Measurements from ENCODE around the gene EED.

EED gene, protein sequence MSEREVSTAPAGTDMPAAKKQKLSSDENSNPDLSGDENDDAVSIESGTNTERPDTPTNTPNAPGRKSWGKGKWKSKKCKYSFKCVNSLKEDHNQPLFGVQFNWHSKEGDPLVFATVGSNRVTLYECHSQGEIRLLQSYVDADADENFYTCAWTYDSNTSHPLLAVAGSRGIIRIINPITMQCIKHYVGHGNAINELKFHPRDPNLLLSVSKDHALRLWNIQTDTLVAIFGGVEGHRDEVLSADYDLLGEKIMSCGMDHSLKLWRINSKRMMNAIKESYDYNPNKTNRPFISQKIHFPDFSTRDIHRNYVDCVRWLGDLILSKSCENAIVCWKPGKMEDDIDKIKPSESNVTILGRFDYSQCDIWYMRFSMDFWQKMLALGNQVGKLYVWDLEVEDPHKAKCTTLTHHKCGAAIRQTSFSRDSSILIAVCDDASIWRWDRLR

DNA sequence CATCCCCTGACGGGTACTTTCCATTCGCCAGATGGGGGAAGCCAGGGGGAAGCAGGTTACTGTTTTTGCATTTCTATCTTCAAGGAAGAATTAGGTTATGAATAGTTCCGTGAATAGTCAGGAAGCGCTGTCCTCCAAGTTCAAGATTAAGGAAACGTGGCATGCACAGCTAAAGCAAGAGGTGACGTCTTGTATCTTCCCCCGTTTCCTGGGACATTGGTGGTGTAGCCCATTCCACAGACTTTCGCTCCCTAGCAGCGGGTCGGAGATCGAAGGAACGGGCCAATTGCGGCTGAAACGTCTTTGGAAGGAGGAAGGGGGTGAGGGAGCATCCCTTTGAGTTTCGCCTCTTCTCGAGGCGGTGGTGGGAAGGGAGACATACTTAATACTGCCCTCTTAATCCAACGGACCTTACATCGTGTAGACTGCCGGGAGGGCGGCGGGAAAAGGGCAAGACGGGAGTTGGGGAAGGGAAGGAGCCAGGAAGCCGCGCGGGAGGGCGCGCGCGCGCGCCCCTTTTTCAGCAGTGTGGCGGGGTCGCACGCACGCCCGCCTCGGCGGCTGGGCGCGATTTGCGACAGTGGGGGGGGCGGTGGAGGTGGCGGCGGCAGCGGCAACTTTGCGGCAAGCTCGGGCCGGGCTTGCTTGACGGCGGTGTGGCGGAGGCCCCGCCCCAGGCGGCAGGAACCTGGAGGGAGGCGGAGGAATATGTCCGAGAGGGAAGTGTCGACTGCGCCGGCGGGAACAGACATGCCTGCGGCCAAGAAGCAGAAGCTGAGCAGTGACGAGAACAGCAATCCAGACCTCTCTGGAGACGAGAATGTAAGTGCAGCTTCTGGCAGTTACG, at the start of gene EED:
Gene EED (plus strand): TSS at position 232 of the 847 bp plus-strand sequence. CDS start 477 bp downstream, at position 709.
- peak; percentile 96 for DNase-seq (ENCODE audit: low read depth)
- no peak for TF ChIP-seq CTCF (conservative IDR thresholded peaks at IDR 0.05; ENCODE audit: low read length)
- H3K4me3 ChIP-seq (ENCODE audit: low read length), result peak within 1 kb of the TSS; percentile 98

DNA sequence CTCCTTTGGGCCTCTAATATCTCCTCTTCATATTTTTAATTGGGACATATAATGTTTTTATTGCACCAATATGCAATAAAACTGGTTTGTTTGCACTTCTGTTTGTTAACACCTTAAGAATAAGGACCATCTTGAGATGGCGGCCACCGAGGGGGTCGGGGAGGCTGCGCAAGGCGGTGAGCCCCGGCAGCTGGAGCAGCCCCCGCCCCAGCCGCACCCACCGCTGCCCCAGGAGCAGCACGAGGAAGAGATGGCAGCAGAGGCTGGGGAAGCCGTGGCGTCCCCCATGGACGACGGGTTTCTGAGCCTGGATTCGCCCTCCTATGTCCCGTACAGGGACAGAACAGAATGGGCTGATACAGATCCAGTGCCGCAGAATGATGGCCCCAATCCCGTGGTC, 49.6 kb upstream of the EED start:
- no peak for TF ChIP-seq CTCF (conservative IDR thresholded peaks at IDR 0.05; ENCODE audit: low read length)
- DNase-seq (ENCODE audit: low read depth), result no peak
- H3K4me3 ChIP-seq (ENCODE audit: low read length), result no peak overlapping the region

- TF ChIP-seq CTCF (conservative IDR thresholded peaks at IDR 0.05; ENCODE audit: low read length), result no peak
- no peak for DNase-seq (ENCODE audit: low read depth)
- no peak overlapping the region for H3K4me3 ChIP-seq (ENCODE audit: low read length)
Observed at GRCh38 chr11:86196085-86196696, 48.4 kb upstream of the EED start.

- DNase-seq (ENCODE audit: low read depth), result no peak
- H3K4me3 ChIP-seq (ENCODE audit: low read length), result no peak overlapping the region
- TF ChIP-seq CTCF (conservative IDR thresholded peaks at IDR 0.05; ENCODE audit: low read length), result no peak
Observed at GRCh38 chr11:86196913-86197312, 47.6 kb upstream of the EED start.

GRCh38 chr11:86197448-86197847, 47.1 kb upstream of the EED start:
- TF ChIP-seq CTCF (conservative IDR thresholded peaks at IDR 0.05; ENCODE audit: low read length), result no peak
- DNase-seq (ENCODE audit: low read depth), result peak; percentile 37
- no peak overlapping the region for H3K4me3 ChIP-seq (ENCODE audit: low read length)

DNA sequence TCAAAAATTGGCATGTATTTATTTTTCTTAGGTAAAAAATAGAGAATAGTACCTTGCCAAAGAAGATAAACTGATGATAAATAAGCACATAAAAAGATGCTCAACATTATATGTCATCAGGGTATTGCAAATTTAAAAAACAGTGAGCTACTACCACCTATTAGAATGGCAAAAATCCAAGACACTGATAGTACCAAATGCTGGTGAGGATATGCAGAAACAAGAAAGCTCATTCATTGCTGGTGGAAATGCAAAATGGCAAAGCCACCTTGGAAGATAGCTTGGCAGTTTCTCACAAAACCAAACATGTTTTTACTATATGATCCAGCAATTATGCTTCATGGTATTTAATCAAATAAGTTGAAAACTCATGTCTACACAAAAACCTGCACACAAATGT, 46.4 kb upstream of the EED start:
- TF ChIP-seq CTCF (conservative IDR thresholded peaks at IDR 0.05; ENCODE audit: low read length), result no peak
- no peak for DNase-seq (ENCODE audit: low read depth)

More for the DNA sequence above, 46.4 kb upstream of the EED start:
- H3K4me3 ChIP-seq (ENCODE audit: low read length), result no peak overlapping the region
